Bronchial epithelial cell (primary cell): ENCODE data around the gene CHAF1A. TPM values are rescaled to one million over a fixed set of nuclear protein-coding genes. Genes with fewer than 3 reads are reported as not detected.

Source experiments
- DNase-seq: peaks from one replicate; pipeline ENCODE4 v3.0.0-alpha.2; 2010; ENCODE audit warnings: low read depth
- FAIRE-seq: peaks from 2 replicates; lab custom pipeline; 2011; peaks lifted over from hg19 to GRCh38; lab: Jason Lieb, UNC
- H3K27me3 ChIP-seq: 2 replicates; pipeline ENCODE4 v1.5.1; 2011; ENCODE audit warnings: low read length; ENCODE audit not compliant: control insufficient read depth, insufficient read depth
- H3K36me3 ChIP-seq: 2 replicates; pipeline ENCODE4 v1.5.1; 2011; ENCODE audit warnings: low read length; ENCODE audit not compliant: control insufficient read depth, insufficient read depth
- H3K4me3 ChIP-seq: 2 replicates; pipeline ENCODE4 v1.5.1; 2011; ENCODE audit warnings: mild to moderate bottlenecking, low read depth, low read length, control low read depth
- total RNA-seq: library from RNA; depleted of rRNA; stranded (reverse); fragments of >200 nt; gene quantifications from 2 replicates; pipeline ENCODE4 v1.2.1, GENCODE V29; 2014
- TF ChIP-seq, protein P1 (sequence below): IDR thresholded peaks from 2 replicates; pipeline ENCODE4 v1.5.1; 2011; ENCODE audit warnings: mild to moderate bottlenecking, moderate library complexity, low read length, control low read depth, inconsistent platforms; ENCODE audit not compliant: insufficient read depth, severe bottlenecking

CHAF1A gene
- total RNA-seq, 1 donor from 2014 or later, result 3.7 TPM

DNA sequence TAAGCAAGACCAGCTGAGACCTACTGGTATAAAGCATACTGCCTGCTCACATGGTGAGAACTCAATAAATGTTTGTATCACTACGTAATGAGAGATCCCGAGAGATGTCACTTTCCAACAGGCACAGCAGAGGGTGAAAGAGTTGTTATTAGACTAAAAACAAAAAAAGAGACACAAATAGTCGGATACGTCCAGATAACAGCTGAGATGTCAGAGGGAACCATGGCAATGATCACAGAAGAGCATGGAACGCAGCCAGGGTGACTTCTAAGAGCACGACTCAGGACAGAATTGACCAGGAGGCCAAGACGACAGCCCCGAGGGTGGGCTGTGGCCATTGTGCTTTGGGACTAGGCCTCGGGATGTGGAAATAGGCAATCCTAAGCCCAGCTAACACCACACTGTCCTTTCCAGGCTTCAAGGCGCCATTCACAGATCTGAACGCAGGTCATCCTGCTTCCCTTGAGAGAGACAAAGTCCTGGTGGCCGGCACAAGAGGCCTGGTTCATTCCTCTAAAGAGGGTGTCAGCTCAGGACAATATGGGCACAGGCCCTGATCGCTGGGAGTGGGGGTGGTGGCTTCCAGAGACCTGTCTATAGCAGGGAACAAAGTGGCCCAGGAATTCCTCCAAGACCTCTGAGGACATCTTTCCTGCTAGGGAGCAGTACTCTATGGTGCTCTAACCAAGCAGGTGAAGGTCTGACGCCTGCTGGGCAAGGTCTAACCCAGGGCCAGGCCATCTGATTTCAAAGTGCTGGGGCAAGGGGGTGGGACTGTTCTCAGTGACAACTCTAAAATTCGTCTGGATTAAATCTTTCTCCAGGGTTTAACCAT is 5.3 kb upstream of the CHAF1A start:
- no peak overlapping the region for H3K4me3 ChIP-seq
- no peaks in the 10 kb centered on the region for H3K27me3 ChIP-seq
- FAIRE-seq, result no peak

DNA sequence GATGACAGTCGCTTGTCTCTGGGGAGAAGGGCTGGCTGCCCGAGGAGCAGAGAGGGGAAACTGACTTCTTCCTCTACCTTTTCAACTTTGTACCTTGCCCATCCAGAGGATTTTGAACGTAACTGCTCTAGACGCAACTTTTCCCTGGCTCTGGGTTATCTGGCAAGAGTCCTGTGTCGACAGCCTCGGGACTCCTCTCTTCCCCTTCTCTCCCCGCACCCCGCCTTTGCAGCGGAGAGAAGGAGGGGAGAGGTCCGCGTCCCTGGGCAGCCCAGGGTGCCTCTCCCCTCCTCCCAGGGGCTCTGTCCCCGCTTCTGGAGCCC is 2.7 kb upstream of the CHAF1A start:
- H3K27me3 ChIP-seq, result no peaks in the 10 kb centered on the region
- FAIRE-seq (no peak), DNase-seq (no peak)
- TF ChIP-seq, protein P1, sequence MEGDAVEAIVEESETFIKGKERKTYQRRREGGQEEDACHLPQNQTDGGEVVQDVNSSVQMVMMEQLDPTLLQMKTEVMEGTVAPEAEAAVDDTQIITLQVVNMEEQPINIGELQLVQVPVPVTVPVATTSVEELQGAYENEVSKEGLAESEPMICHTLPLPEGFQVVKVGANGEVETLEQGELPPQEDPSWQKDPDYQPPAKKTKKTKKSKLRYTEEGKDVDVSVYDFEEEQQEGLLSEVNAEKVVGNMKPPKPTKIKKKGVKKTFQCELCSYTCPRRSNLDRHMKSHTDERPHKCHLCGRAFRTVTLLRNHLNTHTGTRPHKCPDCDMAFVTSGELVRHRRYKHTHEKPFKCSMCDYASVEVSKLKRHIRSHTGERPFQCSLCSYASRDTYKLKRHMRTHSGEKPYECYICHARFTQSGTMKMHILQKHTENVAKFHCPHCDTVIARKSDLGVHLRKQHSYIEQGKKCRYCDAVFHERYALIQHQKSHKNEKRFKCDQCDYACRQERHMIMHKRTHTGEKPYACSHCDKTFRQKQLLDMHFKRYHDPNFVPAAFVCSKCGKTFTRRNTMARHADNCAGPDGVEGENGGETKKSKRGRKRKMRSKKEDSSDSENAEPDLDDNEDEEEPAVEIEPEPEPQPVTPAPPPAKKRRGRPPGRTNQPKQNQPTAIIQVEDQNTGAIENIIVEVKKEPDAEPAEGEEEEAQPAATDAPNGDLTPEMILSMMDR, result no peak
- peak overlapping the region; percentile 93 for H3K4me3 ChIP-seq
- peaks cover 15% of the 10 kb centered on the region for H3K36me3 ChIP-seq

More for the DNA sequence above, 5.3 kb upstream of the CHAF1A start:
- TF ChIP-seq, protein P1, result no peak
- no peak for DNase-seq
- H3K36me3 ChIP-seq, result peaks cover 15% of the 10 kb centered on the region

DNA sequence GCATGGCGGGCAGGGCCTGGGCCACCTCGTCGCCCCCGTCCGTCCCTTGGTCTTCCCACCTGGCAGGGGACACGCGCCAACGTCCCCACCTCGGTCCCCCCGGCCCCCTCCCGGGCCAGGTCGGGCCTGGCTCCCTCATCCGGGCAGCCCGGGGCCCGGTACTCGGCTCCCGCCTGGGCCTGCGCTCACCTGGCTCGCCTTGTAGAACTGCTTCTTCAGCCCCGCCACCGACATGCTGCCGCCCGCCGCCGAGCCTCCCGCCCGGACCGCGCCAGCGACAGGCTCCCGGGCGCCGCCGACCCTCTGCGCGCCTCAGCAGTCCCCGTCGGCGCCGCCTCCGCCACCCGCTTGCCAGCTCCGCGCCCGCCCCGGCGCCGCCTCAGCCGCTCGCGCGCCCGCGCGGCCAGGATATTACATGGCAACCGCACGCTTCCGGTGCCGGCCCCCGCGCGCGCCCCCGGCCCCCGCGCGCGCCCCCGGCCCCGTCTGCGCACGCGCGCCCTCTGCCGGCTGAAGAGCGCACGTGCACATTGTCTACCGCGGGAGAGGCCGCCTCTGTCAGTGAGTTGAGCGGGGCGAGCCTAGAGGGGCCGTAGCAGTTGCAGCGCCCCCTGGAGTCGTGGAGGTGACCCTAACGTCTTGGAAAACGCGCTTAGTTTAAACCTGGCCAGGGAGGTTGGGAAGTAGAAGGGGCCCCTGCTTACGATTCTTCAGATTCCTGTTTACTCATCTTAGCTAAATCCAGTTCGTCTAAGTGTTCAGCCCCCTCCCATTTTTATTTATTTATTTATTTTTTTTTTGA is 2.1 kb upstream of the CHAF1A start, which contains the start of gene SH3GL1:
Gene SH3GL1, minus strand, starts transcription at position 413 of the 802 bp plus-strand sequence. Its CDS starts 179 bp downstream, at position 234.
- FAIRE-seq, result no peak

DNA sequence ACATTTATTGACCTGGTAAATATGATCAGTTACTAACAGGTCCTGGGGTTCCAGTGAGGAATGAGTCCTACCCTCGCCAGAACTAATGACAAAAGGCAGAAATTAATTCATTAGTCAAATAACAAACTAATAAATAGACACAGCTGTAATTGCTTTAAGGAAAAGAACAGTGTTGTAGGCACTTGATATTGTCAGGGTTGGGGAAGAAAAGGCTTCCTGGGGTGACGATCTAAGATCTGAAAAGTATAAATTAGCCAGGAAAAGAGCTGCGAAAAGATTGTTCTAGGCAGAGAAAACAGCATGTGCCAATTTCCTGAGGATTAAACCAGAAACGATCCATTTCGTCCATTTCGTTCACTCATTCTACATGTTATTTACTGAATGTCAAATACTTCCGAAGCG is 670 bp upstream of the CHAF1A start:
- DNase-seq (no peak), FAIRE-seq (no peak)
- peak overlapping the region; percentile 33 for H3K4me3 ChIP-seq
- H3K36me3 ChIP-seq, result peaks cover 11% of the 10 kb centered on the region
- no peaks in the 10 kb centered on the region for H3K27me3 ChIP-seq
- TF ChIP-seq, protein P1, result no peak

More for the DNA sequence above, 2.1 kb upstream of the CHAF1A start, which contains the start of gene SH3GL1:
- peaks cover 9% of the 10 kb centered on the region for H3K36me3 ChIP-seq
- peak within 1 kb of the TSS; percentile 93 for H3K4me3 ChIP-seq
- DNase-seq, result peak; percentile 65
- TF ChIP-seq, protein P1, result peak; percentile 98
- no peaks in the 10 kb centered on the region for H3K27me3 ChIP-seq

DNA sequence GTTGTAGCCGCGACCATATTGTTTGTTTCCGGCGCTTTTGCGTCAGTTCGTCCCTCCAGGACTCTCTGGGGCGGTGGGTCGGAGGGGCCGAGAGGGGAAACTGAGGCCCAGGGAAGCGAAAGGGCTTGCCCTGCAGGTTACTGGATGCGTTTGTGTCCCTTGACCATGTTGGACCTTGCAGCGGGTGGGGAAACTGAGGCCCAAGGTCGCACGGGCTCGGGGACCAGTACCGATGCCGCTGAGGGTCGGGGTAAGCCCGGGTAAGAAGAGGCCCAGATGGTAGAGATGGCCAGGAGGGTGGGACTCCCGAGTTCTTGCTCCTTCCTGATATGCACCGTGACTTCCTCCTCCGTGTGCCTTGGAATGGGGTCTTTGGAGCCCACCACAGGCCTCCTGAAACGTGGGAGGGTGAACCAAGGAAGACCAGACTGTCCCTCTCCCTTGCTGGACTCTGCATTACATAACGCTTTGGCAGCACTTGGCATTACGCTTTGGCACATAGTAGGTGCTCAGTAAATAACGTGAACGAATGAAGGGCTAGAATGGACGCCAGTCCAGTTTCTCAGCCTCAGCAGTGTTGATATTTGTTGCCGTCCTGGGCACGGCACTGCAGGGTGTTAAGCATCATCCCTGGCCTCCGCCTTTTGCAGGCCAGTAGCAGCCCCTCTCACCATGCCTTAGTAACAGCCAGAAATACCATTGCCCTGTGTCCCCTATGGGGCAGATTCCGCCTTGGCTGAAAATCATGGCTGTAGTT is 743 bp downstream of the CHAF1A start:
- TF ChIP-seq, protein P1, result no peak
- FAIRE-seq, result no peak
- no peak for DNase-seq

More for the DNA sequence above, 743 bp downstream of the CHAF1A start:
- H3K4me3 ChIP-seq, result peak overlapping the region; percentile 80
- H3K36me3 ChIP-seq, result peaks cover 3% of the 10 kb centered on the region
- H3K27me3 ChIP-seq, result no peaks in the 10 kb centered on the region
